Lung (tissue), 12 donors: ENCODE data around the gene COL4A2. TPM values are rescaled to one million over a fixed set of nuclear protein-coding genes. Genes with fewer than 3 reads are reported as not detected.

Experiments used
- ATAC-seq: fragments of 200-7000 bp; cut with Tn5 transposase; one replicate; pipeline ENCODE4 v1.9.1; 2020; ENCODE audit warnings: moderate number of reproducible peaks; ENCODE audit not compliant: insufficient read depth, low FRiP score
- DNase-seq, 3 donors: peaks; one replicate each; pipeline ENCODE4 v3.0.0-alpha.2; 2013 to 2017
- H3K27ac ChIP-seq, 2 donors: one replicate each; pipeline ENCODE4 v1.5.1; 2013; ENCODE audit warnings: mild to moderate bottlenecking in 2 of 2, moderate library complexity in 2 of 2, control low read depth in 1 of 2, inconsistent platforms in 1 of 2, low read depth in 1 of 2, low read length in 1 of 2
- H3K27me3 ChIP-seq, 3 donors: one replicate each; pipeline ENCODE4 v1.5.1; 2013; ENCODE audit warnings: low read length in 2 of 3; ENCODE audit not compliant: control insufficient read depth in 3 of 3, insufficient read depth in 3 of 3
- H3K36me3 ChIP-seq, 4 donors: one replicate each; pipeline ENCODE4 v1.5.1; 2013; ENCODE audit warnings: low read length in 4 of 4, mild to moderate bottlenecking in 1 of 4, moderate library complexity in 1 of 4; ENCODE audit not compliant: control insufficient read depth in 4 of 4, insufficient read depth in 4 of 4
- H3K4me1 ChIP-seq, 5 donors: one replicate each; pipeline ENCODE4 v1.5.1; 2013; ENCODE audit warnings: low read length in 5 of 5, mild to moderate bottlenecking in 2 of 5, moderate library complexity in 1 of 5; ENCODE audit not compliant: control insufficient read depth in 5 of 5, insufficient read depth in 5 of 5
- H3K4me3 ChIP-seq: one replicate; pipeline ENCODE4 v1.5.1; 2013; ENCODE audit warnings: mild to moderate bottlenecking, control low read depth, moderate library complexity
- H3K9ac ChIP-seq, 2 donors: one replicate each; pipeline ENCODE4 v1.5.1; 2013; ENCODE audit warnings: low read length in 2 of 2, control low read depth in 1 of 2; ENCODE audit not compliant: insufficient read depth in 1 of 2
- H3K9me3 ChIP-seq, 4 donors: one replicate each; pipeline ENCODE4 v1.5.1; 2013; ENCODE audit warnings: low read length in 3 of 4, mild to moderate bottlenecking in 1 of 4, moderate library complexity in 1 of 4; ENCODE audit not compliant: control insufficient read depth in 4 of 4, insufficient read depth in 3 of 4
- WGBS, 2 donors: extraction: QIAGEN DNeasy Blood & Tissue Kit; methylation state at CpG; one replicate each; pipeline ENCODE4 v1.1.7; 2013; 5-methylcytosine and 5-hydroxymethylcytosine counted together
- polyA plus RNA-seq, 2 donors: library from polyadenylated mRNA; stranded (reverse); fragments of 200-250 nt; gene quantifications; one replicate each; pipeline ENCODE4 v1.2.1, GENCODE V29; 2013
- total RNA-seq, 2 donors: library from RNA; depleted of rRNA in 1 of 2; stranded (reverse); fragments of >200 nt in 1 of 2; gene quantifications; one replicate each; pipeline ENCODE4 v1.2.1, GENCODE V29; 2014 to 2021
- TF ChIP-seq, protein P1 (sequence below): IDR thresholded peaks from 2 replicates; pipeline ENCODE4 v1.5.1; 2012; ENCODE audit warnings: mild to moderate bottlenecking; ENCODE audit errors: control extremely low read depth, extremely low read depth
- donor health status: control.
- donor health status: control.
- donor health status: Bipolar disorder and iron deficiency.
- donor health status: healthy.
- donor health status: DM: yes; HTN: yes; CAD: no.

Gene COL4A2
- total and polyA plus RNA-seq, 4 donors, result 169 to 627 (median 339) TPM

DNA sequence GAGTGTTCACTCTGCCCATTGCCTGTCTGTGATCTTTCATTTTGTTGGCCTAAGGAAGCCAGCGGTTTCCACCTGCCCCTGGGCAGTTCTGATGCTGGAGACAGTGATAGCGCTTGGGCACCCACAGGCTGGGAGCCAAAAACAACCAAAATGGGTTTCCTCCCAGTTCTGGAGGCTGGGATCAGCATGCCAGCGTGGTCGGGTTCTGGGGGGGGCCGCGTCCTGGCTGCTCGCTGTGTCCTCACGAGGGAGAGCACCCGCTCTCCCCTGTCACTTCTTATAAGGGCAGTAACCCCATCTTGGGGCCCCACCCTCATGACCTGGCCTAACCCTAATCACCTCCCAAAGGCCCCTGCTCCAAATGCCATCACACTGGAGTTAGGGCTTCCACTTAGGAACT, 186.5 kb downstream of the COL4A2 start:
- H3K4me1 ChIP-seq, result no peaks in the 10 kb centered on the region
- no peaks in the 10 kb centered on the region for H3K9me3 ChIP-seq
- H3K36me3 ChIP-seq, result peaks cover 34 to 45% (median 40%) of the 10 kb centered on the region in 4 donors
- WGBS, 2 donors, result 94 to 97% methylated on average over 9 of the region's 9 CpGs
- TF ChIP-seq, protein P1, sequence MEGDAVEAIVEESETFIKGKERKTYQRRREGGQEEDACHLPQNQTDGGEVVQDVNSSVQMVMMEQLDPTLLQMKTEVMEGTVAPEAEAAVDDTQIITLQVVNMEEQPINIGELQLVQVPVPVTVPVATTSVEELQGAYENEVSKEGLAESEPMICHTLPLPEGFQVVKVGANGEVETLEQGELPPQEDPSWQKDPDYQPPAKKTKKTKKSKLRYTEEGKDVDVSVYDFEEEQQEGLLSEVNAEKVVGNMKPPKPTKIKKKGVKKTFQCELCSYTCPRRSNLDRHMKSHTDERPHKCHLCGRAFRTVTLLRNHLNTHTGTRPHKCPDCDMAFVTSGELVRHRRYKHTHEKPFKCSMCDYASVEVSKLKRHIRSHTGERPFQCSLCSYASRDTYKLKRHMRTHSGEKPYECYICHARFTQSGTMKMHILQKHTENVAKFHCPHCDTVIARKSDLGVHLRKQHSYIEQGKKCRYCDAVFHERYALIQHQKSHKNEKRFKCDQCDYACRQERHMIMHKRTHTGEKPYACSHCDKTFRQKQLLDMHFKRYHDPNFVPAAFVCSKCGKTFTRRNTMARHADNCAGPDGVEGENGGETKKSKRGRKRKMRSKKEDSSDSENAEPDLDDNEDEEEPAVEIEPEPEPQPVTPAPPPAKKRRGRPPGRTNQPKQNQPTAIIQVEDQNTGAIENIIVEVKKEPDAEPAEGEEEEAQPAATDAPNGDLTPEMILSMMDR, result no peak
- DNase-seq, result no peak
- no peak overlapping the region for H3K27ac ChIP-seq
- H3K4me3 ChIP-seq, result no peak overlapping the region
- no peak overlapping the region for H3K9ac ChIP-seq
- ATAC-seq, result no peak
- no peaks in the 10 kb centered on the region for H3K27me3 ChIP-seq

GRCh38 chr13:110495376-110495775, 188.3 kb downstream of the COL4A2 start:
- ATAC-seq (no peak), DNase-seq (no peak)
- 79 to 100% methylated on average over 3 of the region's 3 CpGs for WGBS, 2 donors
- Histone ChIP-seq H3K9ac (no peak overlapping the region), H3K4me3 (no peak overlapping the region), H3K27me3 (no peaks in the 10 kb centered on the region), H3K4me1 (no peaks in the 10 kb centered on the region), H3K36me3 (peaks cover 33 to 59% (median 45%) of the 10 kb centered on the region in 4 donors), H3K9me3 (no peaks in the 10 kb centered on the region), H3K27ac (peak overlapping the region in 1 of 2 donors; percentile 20)
- TF ChIP-seq, protein P1, result no peak

DNA sequence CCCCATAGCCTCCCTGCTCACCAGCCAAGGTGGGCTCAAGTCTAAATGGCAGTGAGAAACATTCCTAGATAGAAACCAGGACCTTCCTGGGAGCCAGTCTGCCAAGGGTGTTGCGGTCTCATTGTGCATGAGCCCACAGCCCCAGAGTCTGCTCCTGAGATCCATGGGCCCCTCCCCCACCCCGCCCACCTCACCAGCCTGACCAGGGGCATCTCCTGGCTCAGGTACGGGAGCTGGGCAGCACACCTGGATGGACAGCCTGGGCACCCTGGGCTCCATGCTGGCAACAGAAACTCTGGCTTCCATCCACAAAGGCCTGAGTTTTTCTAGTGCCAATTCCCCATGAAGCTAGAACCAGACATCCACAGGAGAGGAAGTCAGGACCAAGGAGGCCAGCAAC, 188.8 kb downstream of the COL4A2 start:
- 96 to 98% methylated on average over 3 of the region's 3 CpGs for WGBS, 2 donors
- no peaks in the 10 kb centered on the region for H3K27me3 ChIP-seq
- DNase-seq, result no peak

More for the DNA sequence above, 188.8 kb downstream of the COL4A2 start:
- TF ChIP-seq, protein P1, result no peak
- no peak for ATAC-seq
- peaks cover 33 to 63% (median 49%) of the 10 kb centered on the region in 4 donors for H3K36me3 ChIP-seq
- H3K4me1 ChIP-seq, result no peaks in the 10 kb centered on the region
- no peak overlapping the region for H3K4me3 ChIP-seq
- H3K9me3 ChIP-seq, result no peaks in the 10 kb centered on the region
- peak overlapping the region in 1 of 2 donors; percentile 20 for H3K27ac ChIP-seq
- H3K9ac ChIP-seq, result no peak overlapping the region
